NK-92 treated with Interleukin-12 subunit alpha and Interleukin-12 subunit beta, amount 100 ng/mL, for 24 hours (cell line): ENCODE data around the gene PPP1CA.

Source experiments
- DNase-seq: peaks from one replicate; lab custom pipeline; 2025; lab: John Stamatoyannopoulos, UW

The PPP1CA gene

GRCh38 chr11:67369275-67369674, 32.4 kb downstream of the PPP1CA start:
- no peak for DNase-seq

GRCh38 chr11:67368621-67369020, 33.0 kb downstream of the PPP1CA start:
- DNase-seq, result no peak

- DNase-seq, result no peak
These were observed 33.9 kb downstream of the PPP1CA start for GRCh38 chr11:67367761-67368227.

- DNase-seq, result no peak
These were observed 34.5 kb downstream of the PPP1CA start for GRCh38 chr11:67366961-67367760.

- no peak for DNase-seq
These were observed 35.1 kb downstream of the PPP1CA start for GRCh38 chr11:67366546-67366945.

GRCh38 chr11:67365736-67366444, 35.8 kb downstream of the PPP1CA start:
- no peak for DNase-seq

- DNase-seq, result no peak
These were observed 36.6 kb downstream of the PPP1CA start for GRCh38 chr11:67364783-67365722.

- DNase-seq, result no peak
These were observed 37.5 kb downstream of the PPP1CA start for GRCh38 chr11:67364169-67364568.

- no peak for DNase-seq
These were observed 43.6 kb downstream of the PPP1CA start for GRCh38 chr11:67357831-67358670.

GRCh38 chr11:67356864-67357561, 44.6 kb downstream of the PPP1CA start:
- DNase-seq, result peak; percentile 38

- DNase-seq, result no peak
These were observed 45.2 kb downstream of the PPP1CA start for GRCh38 chr11:67356387-67356863.

- no peak for DNase-seq
These were observed 45.8 kb downstream of the PPP1CA start for GRCh38 chr11:67355794-67356386.

- no peak for DNase-seq
These were observed 46.5 kb downstream of the PPP1CA start for GRCh38 chr11:67355023-67355793.

GRCh38 chr11:67354075-67355022, 47.3 kb downstream of the PPP1CA start:
- no peak for DNase-seq

GRCh38 chr11:67353317-67354074, 48.2 kb downstream of the PPP1CA start, which contains the start of gene POLD4:
POLD4 (minus strand) TSS chr11:67353546; CDS start chr11:67353399, 147 bp downstream.
- peak; percentile 94 for DNase-seq

- DNase-seq, result no peak
These were observed 48.9 kb downstream of the PPP1CA start for GRCh38 chr11:67352546-67353316.
